Activated naive CD8-positive, alpha-beta T cell treated with anti-CD3 and anti-CD28 coated beads, Interleukin-2, amount 50 U/mL, for 16 hours (primary cell): ENCODE measurements around the gene TSPOAP1.

Source experiments
- DNase-seq: peaks from one replicate; pipeline ENCODE4 v3.0.0-alpha.2; 2020; ENCODE audit warnings: low read depth, low spot score

TSPOAP1 gene

DNA sequence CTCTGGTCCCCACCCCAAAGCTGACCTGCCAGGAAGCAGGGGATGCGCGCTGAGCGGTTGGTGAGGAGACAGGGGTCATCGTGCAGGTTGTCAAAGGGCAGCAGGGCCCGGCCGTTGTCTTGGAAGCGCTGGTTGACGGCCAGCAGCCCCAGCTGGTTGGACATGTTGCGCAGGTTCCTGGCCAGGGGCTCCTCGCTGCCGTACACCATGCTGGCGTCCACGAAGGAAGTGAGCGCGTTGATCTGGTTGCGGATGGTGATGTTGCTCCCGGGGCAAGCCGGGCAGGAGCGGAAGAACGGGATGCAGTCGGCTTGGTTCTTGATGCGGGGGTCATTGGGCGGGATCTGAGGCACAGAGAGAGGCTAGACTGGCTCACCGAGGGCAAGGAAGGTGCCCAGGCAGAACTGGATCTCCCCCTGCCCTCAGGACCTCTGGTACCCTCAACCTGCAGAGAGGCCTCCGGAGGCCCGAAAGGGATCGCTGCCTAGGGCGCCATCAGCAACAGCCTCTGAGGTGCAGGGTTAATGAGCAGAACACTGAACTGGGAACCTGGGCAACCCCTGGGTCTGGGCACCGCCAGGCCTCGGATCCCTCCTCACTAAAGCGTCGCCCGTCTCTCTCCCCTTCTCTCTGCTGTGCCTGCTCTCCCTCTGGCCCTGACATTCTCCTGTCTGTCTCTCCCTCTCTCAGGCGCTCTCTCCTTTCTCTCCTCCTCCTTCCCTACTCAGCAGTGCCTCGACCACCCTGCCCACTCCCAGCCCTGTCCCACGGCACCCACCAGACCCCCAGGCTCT, 50.6 kb downstream of the TSPOAP1 start:
- no peak for DNase-seq

DNA sequence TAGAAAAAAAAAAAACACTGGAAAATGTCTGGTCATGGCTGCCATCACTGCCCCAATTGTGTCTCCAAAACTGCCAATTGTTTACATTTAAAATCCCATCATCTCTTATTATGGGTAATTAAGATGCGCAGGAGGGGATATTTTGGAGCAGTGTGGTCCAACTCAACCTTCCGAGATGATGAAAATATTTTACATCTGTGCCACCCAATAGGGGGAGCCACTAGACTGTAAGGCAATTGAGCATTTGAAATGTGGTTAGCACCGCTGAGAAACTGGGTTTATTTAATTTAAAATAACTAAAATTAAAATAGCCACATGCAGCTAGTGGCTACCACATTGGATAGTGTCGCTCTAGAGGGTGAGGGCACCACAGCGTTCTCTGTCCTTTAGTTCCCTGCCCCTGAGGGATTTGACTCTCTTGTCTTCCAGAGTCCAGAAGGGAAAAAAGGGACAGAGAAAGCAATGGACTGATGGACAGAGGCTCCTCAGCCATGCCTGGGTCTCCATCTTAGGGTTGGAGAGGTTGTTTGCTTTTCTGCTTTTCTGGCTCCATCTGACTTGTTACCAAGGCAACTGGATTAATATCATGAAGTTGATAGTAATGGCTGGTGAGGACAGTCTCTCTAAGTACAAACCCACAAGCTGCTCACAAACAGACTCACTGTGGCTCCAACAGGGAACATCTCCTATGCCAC, 51.3 kb downstream of the TSPOAP1 start:
- no peak for DNase-seq

DNA sequence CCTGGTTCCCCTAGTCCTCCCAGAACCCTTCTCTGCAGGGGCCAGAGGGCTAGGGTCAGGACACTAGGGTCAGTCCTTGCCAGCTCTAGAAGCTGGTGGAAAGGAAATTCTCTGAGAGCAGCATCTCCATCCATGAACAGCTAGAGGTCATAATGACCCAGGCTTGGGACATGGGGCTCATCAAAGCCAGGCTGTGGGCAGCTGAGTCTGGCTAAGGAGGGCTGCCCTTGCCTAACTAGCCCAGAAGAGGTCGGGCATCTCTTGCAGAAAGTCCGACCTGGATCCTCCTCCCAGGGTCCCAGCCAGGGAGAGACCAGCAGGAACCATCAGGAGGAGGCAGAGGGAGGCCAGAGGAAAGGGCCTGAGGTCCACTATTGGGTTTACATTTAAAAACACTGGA, 52.2 kb downstream of the TSPOAP1 start:
- no peak for DNase-seq

DNA sequence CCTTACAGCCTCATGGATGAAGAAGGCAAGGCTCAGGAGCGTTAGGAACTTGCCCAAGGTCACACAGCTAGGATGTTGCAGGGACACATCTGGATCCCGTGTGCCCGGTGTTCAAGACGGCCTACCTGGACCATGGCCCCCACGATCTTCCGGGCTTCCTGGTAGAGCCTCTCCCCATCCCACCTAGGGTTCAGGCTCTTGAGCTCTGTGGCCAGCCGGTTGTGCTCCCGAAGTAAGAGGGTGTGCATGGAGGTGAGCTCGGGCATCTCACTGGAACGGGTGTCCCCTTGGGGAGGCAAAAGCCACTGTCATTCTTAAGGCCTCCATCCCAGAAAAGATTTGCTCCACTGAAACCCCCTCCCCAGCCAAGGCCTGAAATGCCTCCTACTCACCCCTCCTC, 53.2 kb downstream of the TSPOAP1 start:
- DNase-seq = no peak

DNA sequence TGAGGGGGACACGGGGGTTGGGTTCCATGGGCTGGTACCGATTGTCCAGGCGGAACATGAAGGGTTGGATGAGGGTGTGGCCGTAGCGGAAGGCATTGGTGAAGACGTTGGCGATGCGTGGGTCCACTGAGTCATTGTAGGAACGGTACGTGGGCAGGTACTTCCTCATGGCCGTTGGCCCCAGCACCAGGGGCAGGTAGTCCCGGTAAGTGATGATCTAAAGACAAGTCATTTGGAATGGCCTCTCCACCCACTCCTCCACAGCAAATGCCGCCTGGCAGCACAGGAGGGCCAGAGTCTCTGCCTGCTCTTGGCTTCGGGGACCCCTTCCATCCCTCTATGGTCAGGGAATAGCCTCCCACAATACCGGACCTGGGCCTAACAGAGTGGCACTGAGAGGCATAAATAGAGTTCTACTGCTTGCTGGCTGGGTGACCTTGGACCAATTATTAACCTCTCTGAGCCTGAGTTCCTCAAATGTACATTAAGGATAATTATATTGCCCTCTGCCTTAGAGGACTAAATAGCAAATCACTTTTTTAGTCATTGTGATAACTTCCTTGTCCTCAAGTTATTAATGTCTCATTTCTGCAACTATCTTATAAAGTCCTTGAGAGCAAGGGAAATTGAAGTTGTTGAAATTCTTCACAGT, 55.0 kb downstream of the TSPOAP1 start:
- no peak for DNase-seq

DNA sequence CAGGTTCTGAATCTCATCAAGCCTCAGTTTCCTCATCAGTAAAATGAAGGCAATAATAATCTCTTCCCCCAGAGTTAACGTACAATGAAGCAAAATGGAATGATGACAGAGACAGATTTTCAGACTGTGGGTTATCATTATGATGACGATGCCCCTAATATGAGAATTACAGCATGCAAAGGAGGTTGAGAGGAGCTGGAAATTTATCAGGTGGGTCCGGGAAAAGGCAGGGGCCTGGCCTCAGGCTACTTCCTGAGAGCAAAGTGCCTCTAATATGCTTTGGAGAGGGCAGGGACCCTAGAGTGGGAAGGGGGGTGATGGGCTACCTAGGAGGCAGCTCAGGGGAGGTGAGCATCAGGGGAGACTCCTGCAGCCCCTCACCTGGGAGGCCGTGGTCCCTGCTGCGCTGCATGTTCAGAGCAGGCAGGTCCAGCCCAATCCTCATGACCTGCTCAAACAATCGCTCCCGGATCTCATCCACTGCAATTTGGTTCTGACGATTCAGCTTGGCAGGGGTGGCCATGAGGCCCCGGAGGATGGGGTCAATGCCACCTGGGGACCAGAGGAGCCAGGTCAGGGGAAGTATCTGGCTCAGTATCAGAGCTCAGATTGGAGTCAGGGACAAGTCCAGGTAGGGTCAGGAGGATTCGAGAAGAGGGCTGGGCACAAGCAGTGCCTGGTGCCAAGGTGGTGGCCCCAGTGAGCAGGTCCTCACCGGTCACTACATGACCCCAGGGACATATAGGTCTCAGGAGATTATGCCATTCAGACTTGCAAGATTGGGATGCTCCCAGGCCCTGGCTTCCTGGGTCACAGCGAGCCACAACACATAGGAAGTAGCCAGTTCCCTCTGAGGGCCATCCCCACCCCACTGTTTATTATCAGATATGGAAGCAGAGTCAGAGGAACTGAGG, 56.0 kb downstream of the TSPOAP1 start:
- no peak for DNase-seq

DNA sequence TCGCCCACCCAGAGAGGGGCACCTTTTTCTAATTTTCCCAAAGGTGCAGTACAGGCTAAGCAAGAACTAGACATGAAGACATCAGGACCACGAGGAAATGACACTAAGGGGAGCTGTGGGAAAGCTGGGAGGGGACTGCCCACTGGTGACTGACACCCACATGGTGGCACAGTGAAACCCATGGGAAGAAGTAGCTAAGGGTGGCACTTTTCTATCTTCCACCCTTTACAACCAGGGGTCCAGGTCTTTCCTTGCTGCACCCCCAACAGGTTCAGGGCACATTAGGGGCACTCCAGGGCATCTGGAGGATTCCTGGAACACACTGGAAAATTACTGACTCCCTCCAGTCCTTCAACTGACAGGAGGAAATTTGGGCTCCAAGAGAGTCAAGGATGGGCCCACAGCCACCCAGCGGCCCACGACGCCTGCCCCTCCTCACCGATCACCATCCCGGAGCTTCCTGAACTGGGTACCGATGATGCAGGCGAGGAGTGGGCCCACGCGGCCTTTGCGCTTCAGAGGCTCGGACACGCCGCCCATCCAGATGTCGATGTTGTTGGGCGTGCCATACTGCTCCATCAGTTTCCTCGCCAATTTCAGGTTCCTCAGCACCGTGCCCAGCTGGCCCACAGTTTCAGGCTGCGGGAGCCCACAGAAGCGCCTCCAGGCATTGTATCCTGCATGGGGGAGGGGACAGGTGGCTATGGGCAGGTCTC, 57.2 kb downstream of the TSPOAP1 start:
- no peak for DNase-seq

DNA sequence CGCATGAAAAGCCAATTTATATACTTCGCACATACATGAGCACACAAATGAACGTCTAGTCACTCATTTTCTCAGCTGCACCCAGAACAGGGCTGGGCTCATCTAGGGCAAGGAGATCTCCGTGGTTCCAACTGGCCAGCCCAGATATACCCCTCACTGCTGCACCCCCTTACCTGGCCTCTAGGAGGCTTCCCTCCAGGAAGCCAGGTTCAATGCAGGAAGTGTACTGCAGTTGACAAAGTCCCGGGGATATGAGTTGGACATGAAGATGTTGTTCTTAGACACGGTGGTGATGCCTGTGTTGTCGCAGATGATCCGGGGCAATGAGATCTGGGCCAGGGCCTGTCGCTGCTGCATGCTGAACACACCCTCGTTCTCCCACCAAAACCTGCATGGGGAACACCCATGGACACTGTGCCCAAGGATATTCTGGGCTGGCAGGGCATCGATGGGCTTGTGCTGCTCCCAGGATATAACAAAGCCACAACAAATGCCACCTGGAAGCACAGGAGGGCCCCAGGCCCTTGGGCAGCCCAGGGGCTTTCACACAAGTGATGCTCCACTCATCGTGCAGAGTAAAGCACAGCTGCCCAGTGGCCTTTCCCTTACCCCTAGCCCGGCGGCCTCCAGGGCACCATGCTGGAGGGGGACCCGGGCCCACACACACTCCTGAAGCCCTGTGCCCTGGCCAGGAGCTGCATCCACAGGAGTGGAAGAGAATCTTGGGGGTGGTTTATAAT, 57.9 kb downstream of the TSPOAP1 start:
- no peak for DNase-seq

DNA sequence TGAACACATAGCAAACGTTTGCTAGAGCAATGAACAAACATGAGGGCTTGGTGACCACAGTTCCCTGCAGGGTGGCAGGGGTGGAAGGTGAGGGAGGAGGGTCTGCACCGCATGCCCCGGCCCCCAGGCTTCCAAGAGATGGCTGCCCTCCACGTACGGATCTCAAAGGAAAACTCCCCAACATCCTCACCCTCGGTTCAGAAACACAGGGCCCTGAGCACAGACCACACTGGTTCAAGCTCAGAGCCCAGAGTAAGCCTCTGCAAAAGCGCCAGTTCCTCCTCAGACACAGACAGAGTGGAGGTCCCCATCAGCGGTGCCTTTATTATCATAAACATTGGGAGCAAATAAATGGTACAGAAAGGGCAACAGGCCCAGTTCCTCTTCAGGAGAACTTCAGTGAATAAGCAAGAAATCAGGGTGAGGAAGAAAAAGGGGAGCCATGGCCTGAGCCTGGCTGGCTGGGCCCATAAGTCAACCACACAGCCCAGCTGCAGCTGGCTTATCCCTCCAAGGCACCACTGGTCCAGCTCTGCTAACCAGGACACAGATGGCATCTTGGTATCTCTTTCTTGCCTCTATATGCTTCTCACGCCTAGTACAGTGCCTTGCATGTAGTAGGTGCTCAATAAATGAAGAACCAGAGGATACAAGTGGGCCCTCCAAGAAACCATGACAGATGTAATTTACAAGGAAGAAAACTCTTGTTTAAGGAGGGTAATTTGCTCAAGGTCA, 58.9 kb downstream of the TSPOAP1 start:
- no peak for DNase-seq

DNA sequence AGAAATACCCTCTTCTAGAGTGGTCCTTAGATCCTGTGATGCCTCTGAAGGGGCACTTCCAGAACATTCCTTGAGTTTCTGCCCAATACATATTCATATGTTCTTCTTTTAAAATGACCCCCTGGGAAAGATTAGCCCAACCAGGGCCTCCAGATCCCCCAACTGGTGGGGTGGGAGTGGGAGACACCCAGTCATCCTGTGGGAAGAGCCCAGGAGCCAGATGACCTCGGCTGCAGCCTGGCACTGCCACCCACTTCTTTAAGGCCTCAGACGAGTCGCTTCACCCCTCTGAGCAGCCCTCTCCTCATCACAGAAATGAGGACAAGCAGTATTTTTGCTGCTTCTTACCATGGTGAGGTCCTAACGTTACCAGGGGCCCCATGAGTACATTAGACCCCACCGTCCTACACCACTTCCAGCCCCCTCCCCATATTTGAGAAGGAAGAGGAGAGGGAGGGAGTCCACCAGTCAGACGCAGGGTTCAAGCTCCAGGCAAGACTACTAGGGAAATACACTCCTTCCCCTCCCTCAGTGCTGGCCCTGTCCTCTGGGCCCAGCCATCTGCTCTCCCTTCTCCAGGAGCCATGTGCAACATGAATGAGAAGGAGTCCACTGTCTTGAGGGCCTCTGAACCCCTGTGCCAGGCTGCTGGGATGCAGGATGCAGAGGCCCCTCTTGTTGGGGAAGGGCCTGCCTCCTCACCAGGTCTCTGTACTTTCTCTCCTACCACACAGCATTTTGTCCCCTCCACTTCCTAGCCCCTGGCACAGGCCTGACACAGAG, 59.6 kb downstream of the TSPOAP1 start:
- DNase-seq = no peak

DNA sequence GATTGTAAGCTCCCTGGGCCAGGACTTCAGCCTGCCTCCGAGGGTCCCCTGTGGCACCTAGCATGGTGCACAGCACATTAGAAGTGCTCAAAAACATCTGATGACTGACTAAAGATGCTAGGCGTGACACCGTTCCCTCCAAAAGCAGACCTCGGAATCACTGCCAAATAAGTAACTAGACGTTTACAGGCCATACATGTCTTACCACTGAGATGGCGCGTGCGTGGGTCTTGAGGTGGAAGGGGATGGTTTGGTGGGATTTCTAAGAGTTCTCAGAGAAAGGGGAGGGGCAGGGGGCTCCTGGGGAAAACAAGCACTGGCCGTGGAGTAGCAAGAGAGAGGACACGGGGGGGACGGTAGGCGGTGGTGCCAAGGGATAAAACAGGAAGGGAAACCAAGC, 60.3 kb downstream of the TSPOAP1 start:
- no peak for DNase-seq

DNA sequence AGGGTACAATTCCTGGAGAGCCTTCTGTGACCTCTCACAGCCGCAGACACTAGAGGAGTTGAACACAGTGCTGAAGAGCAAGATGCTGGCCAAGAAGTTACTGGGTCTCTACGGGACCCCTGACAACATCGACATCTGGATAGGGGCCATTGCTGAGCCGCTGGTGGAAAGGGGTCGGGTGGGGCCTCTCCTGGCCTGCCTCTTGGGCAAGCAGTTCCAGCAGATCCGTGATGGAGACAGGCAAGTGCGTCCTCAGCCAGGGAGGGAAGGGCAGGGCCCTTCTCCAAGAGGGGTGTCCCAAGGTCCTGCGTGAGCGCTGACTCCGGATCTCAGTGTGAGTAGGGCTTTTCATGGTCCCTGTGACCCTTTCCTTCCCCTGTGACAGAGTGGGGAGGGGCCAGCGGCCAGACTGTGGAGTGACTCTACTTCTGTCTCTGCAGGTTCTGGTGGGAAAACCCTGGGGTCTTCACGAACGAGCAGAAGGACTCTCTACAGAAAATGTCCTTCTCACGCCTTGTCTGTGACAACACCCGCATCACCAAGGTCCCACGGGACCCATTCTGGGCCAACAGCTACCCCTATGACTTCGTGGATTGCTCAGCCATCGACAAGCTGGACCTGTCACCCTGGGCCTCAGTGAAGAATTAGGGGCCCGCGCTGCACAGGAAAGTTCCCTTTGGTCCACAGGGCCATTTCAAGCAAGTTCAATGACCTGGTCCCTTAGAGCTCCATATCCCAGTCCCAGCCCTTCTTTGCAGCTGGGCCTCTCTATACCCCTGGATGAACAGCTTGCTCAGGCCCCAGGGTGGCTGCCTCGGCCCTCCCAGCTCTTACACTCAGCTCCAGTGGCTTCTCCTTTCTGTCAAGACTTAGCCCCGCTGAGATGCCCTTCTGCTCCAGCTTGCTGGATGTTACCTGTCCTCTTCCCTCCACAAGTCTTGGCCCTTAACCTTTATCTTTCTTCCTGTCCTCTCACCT, 61.0 kb downstream of the TSPOAP1 start:
- DNase-seq = no peak

DNA sequence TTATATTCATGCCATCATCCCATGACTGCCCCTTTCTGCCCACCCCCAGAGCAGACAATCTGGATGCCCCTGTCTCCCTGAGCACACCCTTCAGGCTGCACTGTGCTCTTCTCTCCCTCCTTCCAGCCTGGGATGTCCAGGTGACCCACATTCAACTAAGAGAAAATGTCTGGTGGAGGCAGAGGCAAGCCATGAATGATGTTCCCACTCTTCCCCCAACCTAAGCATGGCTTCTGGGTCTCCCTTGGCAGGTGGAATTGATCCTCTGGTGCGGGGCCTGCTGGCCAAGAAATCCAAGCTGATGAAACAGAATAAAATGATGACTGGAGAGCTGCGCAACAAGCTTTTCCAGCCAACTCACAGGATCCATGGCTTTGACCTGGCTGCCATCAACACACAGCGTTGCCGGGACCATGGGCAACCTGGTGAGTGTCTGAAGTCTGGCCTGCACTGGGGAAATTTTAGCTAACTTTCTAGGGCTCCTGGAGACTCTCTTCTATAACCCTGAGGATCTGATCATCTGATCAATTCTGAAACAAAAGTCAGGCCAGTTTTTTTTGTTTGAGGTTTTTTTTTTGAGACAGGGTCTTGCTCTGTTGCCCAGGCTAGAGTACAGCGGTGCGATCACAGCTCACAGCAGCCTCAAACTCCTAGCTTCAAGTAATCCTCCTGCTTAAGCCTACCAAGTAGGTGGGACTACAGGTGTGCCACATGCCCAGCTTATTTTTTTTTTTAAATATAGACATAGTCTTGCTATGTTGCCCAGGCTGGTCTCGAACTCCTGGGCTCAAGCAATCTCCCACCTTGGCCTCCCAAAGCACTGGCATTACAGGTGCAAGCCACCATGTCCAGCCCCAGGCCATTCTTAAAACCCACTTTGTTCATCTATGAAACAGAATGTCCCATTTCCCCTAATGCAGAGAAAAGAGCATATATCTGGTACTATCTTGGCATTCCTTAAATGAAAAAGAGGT, 62.4 kb downstream of the TSPOAP1 start:
- DNase-seq = no peak

DNA sequence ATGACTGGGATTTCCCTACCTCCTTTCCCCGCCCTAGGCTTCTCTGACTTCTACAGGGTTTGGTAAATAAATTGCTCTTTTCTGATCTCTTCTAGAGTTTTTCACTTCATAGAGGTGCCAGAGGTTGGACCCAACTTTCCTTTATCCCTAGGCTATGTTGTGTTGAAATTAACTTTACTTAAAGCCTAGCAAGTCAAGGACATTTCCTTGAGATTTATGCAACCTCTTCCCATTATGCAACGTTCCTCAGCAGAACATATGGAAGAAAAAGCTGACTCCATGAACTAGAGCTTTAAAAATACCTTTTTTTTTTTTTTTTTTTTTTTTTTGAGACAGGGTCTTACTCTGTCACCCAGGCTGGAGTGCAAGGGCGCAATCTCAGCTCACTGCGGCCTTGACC, 63.3 kb downstream of the TSPOAP1 start:
- DNase-seq = no peak

DNA sequence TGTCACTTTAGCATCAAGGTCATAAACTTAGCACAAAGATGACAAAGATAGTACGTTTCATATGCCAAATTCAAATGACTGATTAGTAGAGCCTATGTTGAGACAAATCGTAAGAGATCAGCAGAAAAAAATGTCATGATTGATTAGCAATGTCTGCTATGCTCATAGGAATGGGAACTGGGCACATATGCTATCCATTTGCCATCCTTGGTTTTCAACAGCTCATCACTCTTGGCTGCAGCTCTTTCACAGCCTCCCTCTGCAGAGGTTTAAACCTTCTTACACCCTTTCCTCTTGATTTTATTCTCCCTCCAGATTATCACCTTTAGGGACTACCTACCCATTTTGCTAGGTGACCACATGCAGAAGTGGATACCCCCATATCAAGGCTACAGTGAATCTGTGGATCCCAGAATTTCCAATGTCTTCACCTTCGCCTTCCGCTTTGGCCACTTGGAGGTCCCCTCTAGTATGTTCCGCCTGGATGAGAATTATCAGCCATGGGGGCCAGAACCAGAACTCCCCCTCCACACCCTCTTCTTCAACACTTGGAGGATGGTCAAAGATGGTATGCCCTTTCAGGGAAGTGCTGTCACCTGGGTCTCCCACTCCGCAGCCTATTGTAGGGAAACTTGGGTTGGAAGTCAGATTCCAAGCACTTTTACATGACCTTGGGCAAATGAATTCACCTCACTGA, 64.0 kb downstream of the TSPOAP1 start:
- DNase-seq = no peak

DNA sequence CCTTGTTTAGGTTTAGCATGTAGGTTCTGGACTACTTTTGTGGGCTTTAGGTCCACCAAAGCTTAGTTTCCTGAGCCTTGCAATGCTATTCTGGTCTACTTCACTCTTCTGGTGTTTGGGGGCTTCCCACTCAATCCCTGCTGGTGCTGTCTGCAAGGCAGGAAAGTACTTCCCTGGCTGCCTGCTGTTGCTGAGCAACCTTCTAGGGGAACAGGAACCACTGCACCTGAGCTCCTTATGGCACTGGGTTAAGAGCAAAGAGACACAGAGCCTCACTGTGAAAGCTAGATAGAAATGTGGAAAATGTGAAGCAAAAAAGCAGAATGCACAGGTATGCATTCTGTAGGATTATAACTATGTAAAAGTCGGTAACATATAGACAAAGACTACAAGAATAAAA, 64.8 kb downstream of the TSPOAP1 start:
- DNase-seq = no peak
